ENCODE data around the gene PARVB.

PARVB gene

GRCh38 chr22:44133161-44133560 is 109.1 kb downstream of the PARVB start:
- no peak for DNase-seq (ENCODE audit: low read depth in 2 of 2)

- no peak for DNase-seq (ENCODE audit: low read depth in 2 of 2)
Measured at GRCh38 chr22:44133901-44134571, 109.9 kb downstream of the PARVB start.

DNA sequence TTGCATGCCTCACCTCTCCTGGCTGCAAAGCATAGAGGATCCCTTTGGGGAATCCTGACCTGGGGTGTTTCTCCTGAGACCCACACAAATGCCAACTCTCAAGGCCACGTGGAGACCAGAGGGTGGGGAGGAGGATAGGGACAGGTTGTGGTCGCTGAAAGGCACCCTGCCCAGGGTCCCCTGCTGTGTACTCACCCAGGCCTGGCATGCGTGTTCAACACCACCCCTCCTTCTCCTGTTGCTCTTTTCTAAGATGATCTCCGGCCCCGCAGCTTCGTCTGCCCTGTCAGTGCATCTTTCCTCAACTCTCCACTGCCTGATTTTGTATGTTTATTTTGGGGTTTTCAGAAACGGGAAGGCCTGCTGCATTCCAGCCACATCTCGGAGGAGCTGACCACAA is 112.0 kb downstream of the PARVB start:
- no peak for DNase-seq (ENCODE audit: low read depth in 2 of 2)

GRCh38 chr22:44136786-44137185 is 112.7 kb downstream of the PARVB start:
- no peak for DNase-seq (ENCODE audit: low read depth in 2 of 2)

DNA sequence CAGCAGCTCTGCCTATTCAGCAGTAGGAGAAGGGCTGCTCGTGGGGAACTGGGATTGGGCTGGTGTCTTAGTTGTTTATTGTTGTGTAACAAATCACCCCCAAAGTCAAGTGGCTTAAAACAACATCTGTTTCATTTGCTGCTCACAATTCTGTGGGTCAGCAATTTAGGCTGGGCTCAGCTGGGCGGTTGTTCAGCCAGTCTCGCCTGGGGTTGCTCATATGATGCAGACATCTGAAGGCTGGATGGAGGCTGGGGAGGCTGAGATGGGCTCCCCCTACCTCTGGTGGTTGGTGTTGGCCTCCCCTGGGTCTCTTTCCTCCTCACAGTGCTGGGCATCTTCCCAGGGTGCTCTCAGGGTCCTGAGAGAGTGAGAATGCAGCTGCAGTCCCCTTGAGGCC is 113.3 kb downstream of the PARVB start:
- DNase-seq (ENCODE audit: low read depth in 2 of 2) = no peak

GRCh38 chr22:44139773-44140172 is 115.7 kb downstream of the PARVB start:
- no peak for DNase-seq (ENCODE audit: low read depth in 2 of 2)

GRCh38 chr22:44142421-44143104 is 118.5 kb downstream of the PARVB start:
- DNase-seq (ENCODE audit: low read depth in 2 of 2) = no peak

GRCh38 chr22:44143105-44143474 is 119.0 kb downstream of the PARVB start:
- no peak for DNase-seq (ENCODE audit: low read depth in 2 of 2)

DNA sequence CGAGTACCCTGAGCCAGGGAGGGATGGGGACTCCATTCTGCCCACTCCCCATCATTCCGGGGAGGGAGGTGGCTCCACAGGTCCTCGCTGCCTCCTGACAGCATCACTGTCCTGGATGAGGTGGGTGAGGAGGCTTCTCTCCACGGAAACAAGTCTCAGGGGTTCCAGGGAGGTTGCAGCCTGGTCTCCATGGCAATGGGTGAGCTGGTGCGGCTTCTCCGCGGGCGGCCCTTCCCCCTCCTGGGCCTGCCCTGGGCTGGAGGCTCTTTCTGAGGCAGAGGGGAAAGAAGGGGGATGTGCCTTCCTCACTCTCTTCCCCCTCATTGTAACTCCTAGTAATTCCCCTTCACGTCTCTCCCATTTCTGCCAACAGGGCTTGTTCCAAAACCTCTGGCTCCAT is 119.5 kb downstream of the PARVB start:
- DNase-seq (ENCODE audit: low read depth in 2 of 2) = no peak

- DNase-seq (ENCODE audit: low read depth in 2 of 2) = no peak
Measured at GRCh38 chr22:44144046-44144569, 120.0 kb downstream of the PARVB start.

GRCh38 chr22:44145544-44145943 is 121.4 kb downstream of the PARVB start:
- no peak for DNase-seq (ENCODE audit: low read depth in 2 of 2)

DNA sequence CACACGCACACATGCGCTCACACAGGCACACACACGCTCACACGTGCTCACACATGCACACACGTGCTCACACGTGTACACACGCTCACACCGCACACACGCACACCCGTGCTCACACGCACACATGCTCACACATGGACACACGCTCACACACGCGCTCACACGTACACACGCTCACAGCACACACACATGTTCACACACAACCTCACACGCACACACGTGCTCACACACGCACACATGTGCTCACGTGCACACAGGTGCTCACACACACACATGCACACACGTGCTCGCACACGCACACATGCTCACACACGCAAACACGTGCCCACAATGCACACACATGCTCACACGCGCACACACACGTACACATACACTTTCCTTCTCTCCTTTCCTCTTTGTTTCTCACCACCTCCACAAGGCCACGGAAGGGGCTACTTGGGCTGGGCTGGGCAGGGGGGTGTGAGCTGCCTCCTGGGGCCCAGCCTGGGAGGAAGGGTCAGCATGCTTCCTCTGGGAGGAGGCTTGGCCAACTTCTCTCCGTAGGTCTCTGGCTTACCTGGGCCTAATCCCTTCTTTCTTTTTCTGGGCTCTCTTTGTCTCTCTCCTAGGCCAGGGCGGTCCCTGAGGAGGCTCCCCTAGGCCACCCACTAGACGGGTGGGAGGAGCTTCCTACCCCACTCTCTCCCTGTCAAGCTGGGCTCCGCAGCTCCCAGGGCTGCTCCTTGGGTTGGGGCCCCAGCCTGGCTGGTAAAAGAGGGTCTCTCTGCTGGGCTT is 122.2 kb downstream of the PARVB start:
- DNase-seq (ENCODE audit: low read depth in 2 of 2) = no peak

DNA sequence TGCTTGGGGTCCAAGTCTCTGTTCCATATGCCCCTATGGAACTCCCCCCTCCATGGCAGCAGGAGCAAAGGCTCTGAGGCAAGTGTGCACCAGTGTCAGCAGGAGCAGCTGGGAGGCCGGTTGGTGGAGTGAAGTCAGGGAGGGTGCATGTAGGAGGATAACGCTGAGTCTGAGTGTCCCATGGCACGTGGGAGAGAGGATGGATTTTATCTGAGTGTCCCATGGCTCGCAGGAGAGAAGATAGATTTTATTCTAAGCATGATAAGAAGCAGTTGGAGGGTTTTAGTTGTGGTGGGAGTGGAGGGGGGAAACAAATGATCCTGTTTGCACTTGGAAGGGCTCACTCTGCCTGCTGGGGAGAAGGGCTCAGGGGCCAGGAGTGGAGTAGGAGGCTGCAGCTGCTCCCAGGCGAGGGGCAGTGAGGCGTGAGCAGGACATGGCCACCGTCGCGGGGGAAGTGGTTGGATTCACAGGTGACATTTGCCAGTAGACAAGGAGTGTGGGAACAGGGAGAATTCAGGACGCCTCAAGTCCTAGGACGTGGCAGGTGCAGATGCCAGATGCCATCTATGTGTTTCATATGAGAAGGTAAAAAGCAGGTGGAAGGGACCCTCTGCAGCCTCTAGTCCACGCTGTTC is 123.0 kb downstream of the PARVB start:
- DNase-seq (ENCODE audit: low read depth in 2 of 2) = no peak

DNA sequence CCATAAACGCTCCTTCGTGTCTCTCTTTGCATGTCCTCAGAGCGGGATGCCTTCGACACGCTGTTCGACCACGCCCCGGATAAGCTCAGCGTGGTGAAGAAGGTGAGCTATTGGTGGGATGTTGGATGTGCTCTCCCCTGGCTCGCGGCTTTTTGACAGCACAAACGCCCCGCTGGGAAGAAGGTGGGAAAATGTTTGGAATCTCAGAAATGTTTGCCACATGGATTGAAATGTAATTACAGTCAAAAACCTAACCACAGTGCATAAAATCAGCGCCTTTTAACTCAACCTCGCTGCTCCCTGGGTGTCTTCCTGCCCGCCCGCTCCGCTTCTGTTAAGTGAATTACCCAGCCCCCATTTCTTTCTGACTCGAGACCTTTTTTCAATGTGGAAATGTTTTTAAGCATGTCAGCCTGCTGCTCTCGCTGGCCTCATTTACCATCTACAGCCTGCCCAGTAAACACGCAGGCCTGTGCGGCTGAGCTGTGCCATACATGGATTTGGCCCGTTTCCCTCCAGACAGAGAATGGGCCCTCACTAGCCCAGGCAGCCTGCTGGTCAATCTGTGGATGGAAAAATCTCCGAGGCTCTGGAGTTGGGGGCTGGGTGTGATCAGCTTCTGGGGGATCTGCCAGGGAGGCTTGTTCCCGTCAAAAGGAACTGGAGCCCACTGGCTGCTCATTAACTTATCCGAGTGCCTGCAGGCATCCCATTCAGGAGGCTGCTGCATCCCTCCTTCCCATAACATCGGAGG is 123.9 kb downstream of the PARVB start:
- peak; percentile 77 to 79 for DNase-seq (ENCODE audit: low read depth in 2 of 2)

- DNase-seq (ENCODE audit: low read depth in 2 of 2) = peak; percentile 63 to 65
Measured at GRCh38 chr22:44151676-44152075, 127.6 kb downstream of the PARVB start.

DNA sequence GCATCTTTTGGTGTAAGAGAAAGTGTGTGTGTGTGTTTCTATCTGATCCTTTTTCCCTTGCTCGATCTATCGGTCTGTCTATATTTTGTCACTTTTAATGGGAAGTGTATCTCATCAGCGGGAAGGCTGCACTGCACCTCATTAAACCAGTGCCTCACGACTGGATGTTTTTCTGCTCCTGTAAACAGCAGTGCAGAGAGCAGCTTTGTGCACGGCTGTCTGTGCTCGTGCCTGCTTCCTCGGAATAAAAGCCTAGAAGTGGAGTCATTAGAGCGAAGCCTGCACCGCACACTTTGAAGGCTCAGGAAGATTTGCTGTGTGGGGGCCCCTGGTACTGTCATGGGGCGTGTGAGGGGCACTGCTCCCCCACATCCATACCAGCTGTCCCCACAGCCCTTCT is 129.6 kb downstream of the PARVB start:
- no peak for DNase-seq (ENCODE audit: low read depth in 2 of 2)

DNA sequence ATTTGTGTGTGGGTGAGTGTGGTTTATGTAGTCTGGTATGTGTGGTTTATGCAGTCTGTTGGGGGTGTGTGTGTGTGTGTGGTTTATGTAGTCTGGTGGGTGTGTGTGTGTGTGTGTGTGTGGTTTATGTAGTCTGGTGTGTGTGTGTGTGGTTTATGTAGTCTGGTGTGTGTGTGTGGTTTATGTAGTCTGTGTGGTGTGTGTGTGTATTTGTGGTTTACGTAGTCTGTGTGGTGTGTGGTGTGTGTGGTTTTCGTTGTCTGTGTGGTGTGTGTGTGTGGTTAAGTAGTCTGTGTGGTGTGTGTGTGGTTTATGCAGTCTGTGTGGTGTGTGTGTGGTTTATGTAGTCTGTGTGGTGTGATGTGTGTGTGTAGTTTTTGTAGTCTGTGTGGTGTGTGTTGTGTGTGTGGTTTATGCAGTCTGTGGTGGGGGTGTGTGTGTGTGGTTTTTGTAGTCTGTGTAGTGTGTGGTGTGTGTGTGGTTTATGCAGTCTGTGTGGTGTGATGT is 130.4 kb downstream of the PARVB start:
- peak; percentile 65 to 72 for DNase-seq (ENCODE audit: low read depth in 2 of 2)

- DNase-seq (ENCODE audit: low read depth in 2 of 2) = no peak
Measured at GRCh38 chr22:44155115-44155514, 131.0 kb downstream of the PARVB start.

DNA sequence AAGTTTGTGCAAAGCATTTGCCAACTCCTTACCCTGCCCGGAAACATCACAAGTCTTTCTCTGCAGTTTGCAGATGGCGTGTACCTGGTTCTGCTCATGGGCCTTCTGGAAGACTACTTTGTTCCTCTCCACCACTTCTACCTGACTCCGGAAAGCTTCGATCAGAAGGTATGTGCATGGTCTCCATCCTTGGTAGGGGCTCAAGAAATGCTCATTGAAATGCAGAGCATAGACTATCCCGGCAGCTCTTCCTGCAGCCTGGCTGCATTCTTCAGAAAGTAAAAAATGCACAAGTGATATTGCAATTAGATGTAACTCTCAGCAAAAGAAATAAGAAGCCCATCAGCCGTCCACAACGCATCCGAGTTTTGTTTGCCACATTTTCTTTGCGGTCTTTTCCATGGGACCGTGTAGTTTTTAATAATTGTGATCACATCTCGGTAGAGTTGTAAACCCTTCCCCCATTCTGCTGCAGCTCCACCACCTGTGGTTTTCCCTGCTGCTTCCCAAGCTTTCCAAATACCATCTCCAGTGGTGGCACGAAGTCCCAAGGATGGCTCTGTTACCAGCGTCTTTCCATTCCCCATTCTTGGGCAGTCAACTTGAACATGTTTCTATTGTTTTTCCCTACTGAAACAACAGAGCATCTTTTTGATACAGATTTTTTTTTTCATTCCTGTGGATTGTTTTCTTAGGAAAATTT is 134.0 kb downstream of the PARVB start:
- DNase-seq (ENCODE audit: low read depth in 2 of 2) = no peak

DNA sequence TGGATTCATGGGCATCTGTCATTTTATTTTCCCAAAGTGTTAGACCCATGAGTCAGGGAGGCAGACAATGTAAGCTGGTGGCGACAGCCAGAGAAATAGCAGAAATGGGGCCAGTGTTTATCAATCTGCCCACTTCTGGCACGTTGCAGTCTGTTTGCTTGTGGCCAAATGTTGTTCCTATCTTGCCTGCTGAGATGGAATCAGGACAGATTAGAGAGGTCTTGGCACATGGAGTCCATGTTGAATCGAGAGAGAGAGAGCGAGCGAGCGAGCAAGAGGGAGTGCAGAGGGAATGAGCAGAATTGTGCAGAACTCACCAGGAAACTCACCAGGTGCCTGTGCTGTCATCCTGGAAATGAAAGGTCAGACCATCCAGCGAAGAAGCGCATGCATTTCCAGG is 134.7 kb downstream of the PARVB start:
- DNase-seq (ENCODE audit: low read depth in 2 of 2) = no peak

DNA sequence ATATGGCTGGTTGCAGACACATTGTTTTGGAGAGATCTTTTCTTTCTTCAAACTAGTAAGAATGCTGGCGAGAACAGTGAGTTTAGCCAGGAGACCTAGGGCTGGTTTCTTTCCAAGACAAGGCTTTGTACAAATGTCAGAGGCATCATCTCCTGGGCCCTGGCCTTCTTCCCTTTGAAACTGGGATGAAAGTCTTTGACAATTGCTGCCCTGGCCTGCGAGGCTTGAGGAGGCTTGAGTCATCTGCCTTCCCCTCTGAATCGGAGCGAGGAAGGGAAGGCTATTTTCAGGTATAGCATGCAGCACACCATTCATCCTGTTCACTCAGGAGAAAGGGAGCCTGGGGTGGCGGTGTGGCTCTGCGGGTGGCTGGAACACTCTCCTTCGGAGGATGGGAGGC is 135.1 kb downstream of the PARVB start:
- DNase-seq (ENCODE audit: low read depth in 2 of 2) = no peak

Data from fibroblast of skin of left biceps (primary cell).